SJCRH30 (cell line): Measurements from ENCODE around the gene B3GALNT1. TPM values are rescaled to one million over a fixed set of nuclear protein-coding genes. Genes with fewer than 3 reads are reported as not detected.
"Not testable (repeated sequence)": the region's sequence is repeated elsewhere in the genome, so short reads cannot be mapped to it uniquely, and the experiment has no call there.

Experiments used
- DNase-seq, 2 experiments: peaks; one replicate each; pipeline ENCODE4 v3.0.0-alpha.2; 2015 to 2020
- H3K27ac ChIP-seq: fragments of 250-450 bp; sonication (Bioruptor Pico); 2 replicates; pipeline ENCODE4 v1.5.1; 2020; ENCODE audit warnings: mild to moderate bottlenecking, moderate library complexity
- H3K27me3 ChIP-seq: fragments of 250-450 bp; sonication (Bioruptor Pico); 2 replicates; pipeline ENCODE4 v1.5.1; 2020; ENCODE audit warnings: mild to moderate bottlenecking, moderate library complexity
- H3K36me3 ChIP-seq: fragments of 250-450 bp; sonication (Bioruptor Pico); 2 replicates; pipeline ENCODE4 v1.5.1; 2020; ENCODE audit warnings: mild to moderate bottlenecking, moderate library complexity
- H3K4me1 ChIP-seq: fragments of 250-450 bp; sonication (Bioruptor Pico); 2 replicates; pipeline ENCODE4 v1.5.1; 2020; ENCODE audit warnings: mild to moderate bottlenecking, moderate library complexity
- H3K4me3 ChIP-seq: fragments of 250-450 bp; sonication (Bioruptor Pico); 2 replicates; pipeline ENCODE4 v1.5.1; 2020; ENCODE audit warnings: mild to moderate bottlenecking, moderate library complexity
- H3K9me3 ChIP-seq: fragments of 250-450 bp; sonication (Bioruptor Pico); replicated peaks from 2 replicates; pipeline ENCODE4 v1.5.1; 2020; ENCODE audit warnings: mild to moderate bottlenecking, moderate library complexity
- total RNA-seq: library from RNA; depleted of rRNA; stranded (reverse); fragments of >200 nt; shearing (Covaris generic); gene quantifications from 2 replicates; pipeline ENCODE4 v1.2.3, GENCODE V29; 2014; rRNA removed

Gene B3GALNT1
- total RNA-seq, 1 experiment from 2014 or later: not detected

GRCh38 chr3:161066930-161067329 is 38.2 kb downstream of the B3GALNT1 start:
- Histone ChIP-seq H3K27ac (no peak overlapping the region), H3K27me3 (no peaks in the 10 kb centered on the region), H3K36me3 (no peaks in the 10 kb centered on the region), H3K4me1 (peaks cover 24% of the 10 kb centered on the region), H3K4me3 (no peak overlapping the region), H3K9me3 (no peaks in the 10 kb centered on the region)
- no peak for DNase-seq

GRCh38 chr3:161064413-161064812 is 40.7 kb downstream of the B3GALNT1 start:
- DNase-seq: no peak
- H3K4me3 ChIP-seq: no peak overlapping the region
- H3K4me1 ChIP-seq: peaks cover 10% of the 10 kb centered on the region
- no peaks in the 10 kb centered on the region for H3K36me3 ChIP-seq
- no peak overlapping the region for H3K27ac ChIP-seq
- H3K9me3 ChIP-seq: no peaks in the 10 kb centered on the region
- H3K27me3 ChIP-seq: no peaks in the 10 kb centered on the region

- Histone ChIP-seq H3K9me3 (no peaks in the 10 kb centered on the region), H3K4me3 (no peak overlapping the region), H3K27ac (no peak overlapping the region), H3K27me3 (no peaks in the 10 kb centered on the region), H3K4me1 (no peaks in the 10 kb centered on the region), H3K36me3 (no peaks in the 10 kb centered on the region)
- no peak for DNase-seq
Observed at GRCh38 chr3:161054860-161055604, 50.1 kb downstream of the B3GALNT1 start.

- H3K27ac ChIP-seq: no peak overlapping the region
- no peak for DNase-seq
- no peaks in the 10 kb centered on the region for H3K27me3 ChIP-seq
- H3K36me3 ChIP-seq: no peaks in the 10 kb centered on the region
- H3K4me3 ChIP-seq: no peak overlapping the region
- H3K4me1 ChIP-seq: no peaks in the 10 kb centered on the region
- no peaks in the 10 kb centered on the region for H3K9me3 ChIP-seq
Observed at GRCh38 chr3:161051856-161052255, 53.3 kb downstream of the B3GALNT1 start.

GRCh38 chr3:161050935-161051334 is 54.2 kb downstream of the B3GALNT1 start:
- Histone ChIP-seq H3K4me1 (no peaks in the 10 kb centered on the region), H3K27me3 (no peaks in the 10 kb centered on the region), H3K27ac (no peak overlapping the region), H3K36me3 (no peaks in the 10 kb centered on the region), H3K9me3 (no peaks in the 10 kb centered on the region), H3K4me3 (no peak overlapping the region)
- DNase-seq: no peak

GRCh38 chr3:161049683-161050248 is 55.4 kb downstream of the B3GALNT1 start:
- H3K27ac ChIP-seq: no peak overlapping the region
- no peaks in the 10 kb centered on the region for H3K36me3 ChIP-seq
- H3K4me3 ChIP-seq: no peak overlapping the region
- no peaks in the 10 kb centered on the region for H3K4me1 ChIP-seq
- H3K27me3 ChIP-seq: no peaks in the 10 kb centered on the region
- no peaks in the 10 kb centered on the region for H3K9me3 ChIP-seq
- no peak for DNase-seq

- Histone ChIP-seq H3K4me1 (no peaks in the 10 kb centered on the region), H3K4me3 (no peak overlapping the region), H3K36me3 (no peaks in the 10 kb centered on the region), H3K27ac (no peak overlapping the region), H3K27me3 (no peaks in the 10 kb centered on the region), H3K9me3 (no peaks in the 10 kb centered on the region)
- DNase-seq: no peak
Observed at GRCh38 chr3:161043336-161044035, 61.7 kb downstream of the B3GALNT1 start.

- no peaks in the 10 kb centered on the region for H3K36me3 ChIP-seq
- no peaks in the 10 kb centered on the region for H3K27me3 ChIP-seq
- no peak for DNase-seq
- no peaks in the 10 kb centered on the region for H3K9me3 ChIP-seq
- H3K27ac ChIP-seq: no peak overlapping the region
- H3K4me3 ChIP-seq: no peak overlapping the region
- no peaks in the 10 kb centered on the region for H3K4me1 ChIP-seq
Observed at GRCh38 chr3:161042023-161042501, 63.1 kb downstream of the B3GALNT1 start.

- no peak for DNase-seq
- H3K4me3 ChIP-seq: no peak overlapping the region
- no peaks in the 10 kb centered on the region for H3K9me3 ChIP-seq
- H3K36me3 ChIP-seq: no peaks in the 10 kb centered on the region
- H3K4me1 ChIP-seq: no peaks in the 10 kb centered on the region
- H3K27me3 ChIP-seq: no peaks in the 10 kb centered on the region
- no peak overlapping the region for H3K27ac ChIP-seq
Observed at GRCh38 chr3:161038725-161039124, 66.4 kb downstream of the B3GALNT1 start.

GRCh38 chr3:161035711-161036110 is 69.4 kb downstream of the B3GALNT1 start:
- DNase-seq: no peak
- H3K27me3 ChIP-seq: no peaks in the 10 kb centered on the region
- H3K36me3 ChIP-seq: no peaks in the 10 kb centered on the region
- H3K4me3 ChIP-seq: no peak overlapping the region
- H3K27ac ChIP-seq: no peak overlapping the region
- H3K4me1 ChIP-seq: no peaks in the 10 kb centered on the region
- no peaks in the 10 kb centered on the region for H3K9me3 ChIP-seq

- H3K9me3 ChIP-seq, H3K4me1 ChIP-seq, H3K27me3 ChIP-seq, DNase-seq, H3K4me3 ChIP-seq, H3K36me3 ChIP-seq, H3K27ac ChIP-seq: not testable (repeated sequence)
Observed at GRCh38 chr3:161034913-161035550, 70.1 kb downstream of the B3GALNT1 start.

Other genes starting within 250 kb of the B3GALNT1 start
- 63.7 and 73.1 TPM in 2 replicates for gene NMD3, start 116.0 kb upstream of the B3GALNT1 start, total RNA-seq